Coronary artery (tissue), 2 donors: Measurements from ENCODE around the gene KCNQ1.
A peak's percentile ranks its signal among the peaks of the same experiment; 100 is the strongest.

Source experiments
- DNase-seq: peaks from one replicate; pipeline ENCODE4 v3.0.0-alpha.2; 2017; ENCODE audit warnings: low spot score
- H3K27ac ChIP-seq, 2 donors: fragments of 200-600 bp; sonication (generic); one replicate each; pipeline ENCODE4 v1.5.1; 2016 to 2019
- H3K4me3 ChIP-seq: fragments of 200-600 bp; sonication (generic); 2 replicates; pipeline ENCODE4 v1.5.1; 2016; ENCODE audit warnings: mild to moderate bottlenecking, moderate library complexity
- CTCF ChIP-seq: fragments of 200-600 bp; sonication (generic); IDR thresholded peaks from one replicate; pipeline ENCODE4 v1.5.1; 2019; ENCODE audit warnings: antibody characterized with exemption

The KCNQ1 gene

GRCh38 chr11:2805388-2806056, 360.7 kb downstream of the KCNQ1 start:
- TF ChIP-seq CTCF, result no peak
- Histone ChIP-seq H3K4me3 (no peak overlapping the region), H3K27ac (no peak overlapping the region)
- DNase-seq, result peak; percentile 36

- no peak overlapping the region for H3K4me3 ChIP-seq
- peak; percentile 67 for DNase-seq
- H3K27ac ChIP-seq, result no peak overlapping the region
- no peak for TF ChIP-seq CTCF
Measured at GRCh38 chr11:2806351-2807024, 361.7 kb downstream of the KCNQ1 start.

- peak overlapping the region; percentile 59 for H3K4me3 ChIP-seq
- TF ChIP-seq CTCF, result no peak
- DNase-seq, result peak; percentile 75
- peak overlapping the region in 1 of 2 donors; percentile 64 for H3K27ac ChIP-seq
Measured at GRCh38 chr11:2807025-2807681, 362.3 kb downstream of the KCNQ1 start.

- peak overlapping the region; percentile 59 for H3K4me3 ChIP-seq
Measured at GRCh38 chr11:2807801-2808241, 363.0 kb downstream of the KCNQ1 start.

GRCh38 chr11:2808850-2809846, 364.3 kb downstream of the KCNQ1 start:
- no peak for TF ChIP-seq CTCF
- peak; percentile 54 for DNase-seq

More at GRCh38 chr11:2807801-2808241, 363.0 kb downstream of the KCNQ1 start:
- DNase-seq, result peak; percentile 56
- H3K27ac ChIP-seq, result peak overlapping the region in 1 of 2 donors; percentile 64
- TF ChIP-seq CTCF, result no peak

GRCh38 chr11:2809854-2810253, 365.0 kb downstream of the KCNQ1 start:
- TF ChIP-seq CTCF, result no peak
- no peak overlapping the region for H3K4me3 ChIP-seq
- DNase-seq, result no peak
- H3K27ac ChIP-seq, result no peak overlapping the region

More at GRCh38 chr11:2808850-2809846, 364.3 kb downstream of the KCNQ1 start:
- Histone ChIP-seq H3K4me3 (no peak overlapping the region), H3K27ac (no peak overlapping the region)
